Kidney capillary endothelial cell (primary cell): ENCODE results near the gene CRYGD.
"Not testable (repeated sequence)": the region's sequence is repeated elsewhere in the genome, so short reads cannot be mapped to it uniquely, and the experiment has no call there.

Experiments used
- DNase-seq: peaks from one replicate; pipeline ENCODE4 v3.0.0-alpha.2; 2018; ENCODE audit warnings: low spot score

The CRYGD gene

DNA sequence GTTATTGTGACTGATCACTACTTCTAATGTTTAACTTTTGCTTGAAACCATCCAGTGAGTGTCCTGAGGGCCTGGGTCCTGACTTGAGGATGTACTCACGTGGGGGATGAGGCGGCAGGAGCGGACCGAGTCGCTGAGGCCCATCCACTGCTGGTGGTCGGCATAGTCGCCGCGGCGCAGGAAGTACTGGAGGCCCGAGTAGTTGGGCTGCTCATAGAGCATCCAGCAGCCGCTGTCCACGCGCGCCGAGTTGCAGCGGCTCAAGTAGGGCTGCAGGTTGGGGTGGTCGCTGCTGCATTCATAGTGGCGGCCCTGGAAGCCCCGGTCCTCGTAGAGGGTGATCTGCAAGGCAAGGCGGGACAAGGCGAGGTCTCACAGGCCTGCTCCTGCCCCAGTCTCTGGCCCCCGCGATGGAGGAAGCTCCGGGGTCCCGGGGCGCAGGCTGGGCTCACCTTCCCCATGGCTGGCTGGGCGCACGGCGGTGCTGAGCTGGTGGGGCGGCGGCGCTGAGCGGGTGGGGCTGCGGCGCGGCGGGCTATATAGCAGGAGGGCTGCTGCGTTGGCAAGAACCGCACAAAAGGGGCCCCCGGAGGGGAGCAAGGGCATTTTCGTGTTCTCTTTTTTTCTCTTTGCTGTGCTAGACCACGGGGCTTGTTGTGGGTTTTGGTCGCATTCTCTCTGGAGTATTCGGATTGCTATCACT lies at the start of gene CRYGD:
TSS of gene CRYGD (minus strand) at position 512 of the 703 bp plus-strand sequence. CDS start at position 461, 51 bp downstream.
- DNase-seq = not testable (repeated sequence)

DNA sequence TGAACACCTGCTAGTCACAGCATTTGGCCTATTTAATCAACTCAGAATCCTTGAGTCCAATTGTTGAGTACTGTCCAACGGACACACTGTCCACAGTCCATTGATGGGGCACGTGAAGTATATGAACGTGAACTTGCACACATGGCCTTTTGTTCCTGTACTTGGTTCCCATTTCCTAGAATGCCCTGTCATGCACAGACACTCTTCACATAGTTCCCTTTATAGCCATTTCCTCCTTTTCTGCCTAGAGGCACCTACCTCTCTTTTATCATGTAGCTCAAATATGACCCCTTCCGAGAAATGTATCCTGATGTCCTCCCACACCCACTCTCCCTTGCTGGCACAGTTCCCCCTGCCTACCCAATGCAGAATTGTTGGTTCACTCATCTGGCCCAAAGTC lies 47.8 kb upstream of the CRYGD start:
- no peak for DNase-seq

DNA sequence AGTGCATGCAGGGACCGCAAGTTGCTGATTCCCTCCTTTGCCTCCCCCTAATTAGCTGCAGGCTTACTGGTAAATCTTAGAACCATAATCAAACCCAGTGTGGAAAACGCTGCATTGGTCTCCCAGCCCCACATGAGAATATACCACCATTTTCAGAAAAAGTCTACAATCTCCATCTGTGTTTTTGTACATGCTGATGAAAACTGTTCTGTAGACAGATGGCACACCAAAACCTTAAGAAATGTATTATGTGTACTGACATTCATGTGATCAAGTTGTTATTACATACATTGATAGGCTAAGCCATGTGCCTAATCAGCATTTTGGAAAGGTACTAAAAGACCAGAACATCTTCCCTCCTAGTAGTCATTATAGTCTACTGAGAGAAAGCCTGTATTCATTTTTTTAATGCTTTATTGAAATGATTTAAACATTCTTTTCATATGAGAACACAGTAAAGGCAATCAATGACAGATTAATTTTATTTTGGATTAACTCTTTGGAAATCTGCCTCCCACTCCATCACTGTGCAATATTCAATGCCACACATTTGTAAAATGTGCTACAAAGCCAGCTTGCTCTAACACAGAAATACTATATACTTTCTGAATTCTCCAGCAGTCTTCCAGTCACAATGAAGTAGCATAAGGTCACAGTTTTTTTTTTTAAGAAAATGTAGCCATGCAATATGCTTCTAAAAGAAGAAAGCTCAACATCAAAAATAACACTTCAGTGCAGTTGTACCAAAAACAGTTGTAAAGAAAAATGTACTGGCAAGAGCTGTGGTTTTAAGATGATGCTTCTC lies 40.8 kb upstream of the CRYGD start:
- DNase-seq = no peak

DNA sequence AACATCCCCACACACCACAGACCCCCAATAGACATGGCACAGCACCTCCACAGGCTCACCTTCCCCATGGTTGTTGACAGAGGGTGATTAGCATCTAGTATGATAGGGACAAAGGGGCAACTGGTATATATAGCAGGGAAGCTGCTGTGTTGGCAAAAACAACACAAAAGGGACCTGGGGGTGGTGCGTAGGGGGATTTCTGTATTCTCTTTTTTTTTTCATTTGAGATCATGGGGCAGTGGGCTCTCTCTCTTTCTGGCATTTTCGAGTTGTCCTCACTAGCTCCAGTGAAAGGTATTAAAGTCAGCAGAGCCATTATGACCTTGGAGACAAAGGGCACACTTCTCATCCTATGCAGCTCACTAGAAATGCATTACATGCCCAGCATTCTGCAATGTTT lies 39.2 kb upstream of the CRYGD start, which contains the start of gene CRYGA:
TSS of gene CRYGA (minus strand) at position 101 of the 400 bp plus-strand sequence. CDS start at position 68, 33 bp downstream.
- DNase-seq = no peak

DNA sequence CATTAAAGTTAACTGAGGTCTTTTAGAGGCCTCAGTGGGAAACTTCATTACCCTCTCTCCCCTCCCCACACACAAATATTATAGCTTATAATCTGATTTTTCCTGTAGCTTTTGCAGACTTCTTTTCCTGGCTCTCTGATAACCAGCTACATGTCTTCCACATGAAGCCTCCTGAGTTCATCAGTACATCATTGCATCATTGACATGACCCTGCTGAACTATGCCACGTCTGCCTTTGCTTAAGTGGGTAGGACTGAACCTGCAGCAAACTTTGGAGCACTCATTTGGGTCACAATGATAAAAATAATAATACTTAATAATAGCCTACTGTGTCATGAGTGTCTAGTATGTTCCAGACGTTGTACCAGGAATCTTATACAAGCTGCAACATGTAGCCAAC lies 32.1 kb upstream of the CRYGD start:
- no peak for DNase-seq

DNA sequence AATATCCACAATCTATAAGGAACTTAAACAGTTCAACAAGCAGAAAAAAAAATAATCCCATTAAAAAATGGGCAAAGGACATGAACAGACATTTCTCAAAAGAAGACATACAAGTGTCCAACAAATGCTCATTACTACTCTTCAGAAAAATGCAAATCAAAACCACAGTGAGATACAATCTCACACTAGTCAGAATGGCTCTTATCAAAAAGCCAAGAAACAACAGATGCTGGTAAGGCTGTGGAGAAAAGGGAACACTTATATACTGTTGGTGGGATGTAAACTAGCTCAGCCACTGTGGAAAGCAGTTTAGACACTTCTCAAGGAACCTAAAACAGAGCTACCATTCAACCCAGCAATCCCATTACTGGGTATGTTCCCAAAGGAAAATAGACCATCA lies 28.8 kb upstream of the CRYGD start:
- DNase-seq = no peak

DNA sequence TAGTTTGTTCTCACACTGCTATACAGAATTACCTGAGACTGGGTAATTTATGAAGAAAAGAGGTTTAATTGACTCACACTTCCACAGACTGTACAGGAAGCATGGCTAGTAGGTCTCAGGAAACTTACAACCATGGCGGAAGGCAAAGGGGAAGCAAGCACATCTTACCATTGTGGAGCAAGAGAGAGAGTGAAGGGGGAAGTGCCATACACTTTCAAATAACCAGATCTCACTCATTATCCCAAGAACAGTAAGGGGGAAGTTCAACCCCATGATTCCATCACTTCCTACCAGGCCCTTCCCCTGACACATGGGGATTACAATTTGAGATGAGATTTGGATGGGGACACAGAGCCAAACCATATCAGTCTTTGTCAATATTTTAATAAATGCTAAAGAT lies 26.6 kb upstream of the CRYGD start:
- no peak for DNase-seq

DNA sequence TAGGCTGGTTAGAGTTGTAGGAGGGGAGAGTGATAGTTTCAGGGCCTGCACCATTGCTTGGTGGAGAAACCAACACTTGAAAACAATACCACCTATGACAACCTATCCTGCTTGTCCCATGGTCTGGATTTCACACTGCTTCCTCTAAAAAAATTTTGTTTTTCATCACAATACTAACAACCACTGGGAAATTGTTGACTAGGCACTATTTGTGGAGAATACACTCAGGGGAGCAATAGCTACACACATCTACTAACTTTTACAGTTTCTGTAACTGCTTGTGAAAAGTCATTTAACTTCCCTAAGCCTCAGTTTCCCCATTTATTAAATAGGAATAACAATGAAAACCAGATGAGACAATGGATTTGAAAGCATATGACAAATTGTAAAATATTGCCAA lies 25.8 kb upstream of the CRYGD start:
- DNase-seq = no peak

DNA sequence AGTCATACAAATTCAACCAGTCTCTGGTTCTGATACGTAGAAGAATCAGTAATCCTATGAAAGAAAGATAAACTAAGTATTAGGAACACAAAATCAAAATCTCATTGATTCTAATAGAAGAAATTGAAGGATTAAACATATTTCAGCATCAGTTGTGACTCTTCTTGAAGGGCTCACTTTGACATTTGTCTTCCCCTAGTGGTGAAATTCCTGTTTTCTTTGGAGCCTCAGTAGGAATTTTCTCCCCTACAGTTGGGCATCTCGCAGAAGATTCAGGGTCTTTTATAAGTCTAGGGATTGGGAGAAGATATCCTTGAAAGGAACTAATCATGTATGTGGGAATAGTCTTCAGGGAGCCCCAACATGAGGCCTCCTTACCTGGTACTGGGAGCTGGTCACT lies 24.5 kb upstream of the CRYGD start:
- no peak for DNase-seq

DNA sequence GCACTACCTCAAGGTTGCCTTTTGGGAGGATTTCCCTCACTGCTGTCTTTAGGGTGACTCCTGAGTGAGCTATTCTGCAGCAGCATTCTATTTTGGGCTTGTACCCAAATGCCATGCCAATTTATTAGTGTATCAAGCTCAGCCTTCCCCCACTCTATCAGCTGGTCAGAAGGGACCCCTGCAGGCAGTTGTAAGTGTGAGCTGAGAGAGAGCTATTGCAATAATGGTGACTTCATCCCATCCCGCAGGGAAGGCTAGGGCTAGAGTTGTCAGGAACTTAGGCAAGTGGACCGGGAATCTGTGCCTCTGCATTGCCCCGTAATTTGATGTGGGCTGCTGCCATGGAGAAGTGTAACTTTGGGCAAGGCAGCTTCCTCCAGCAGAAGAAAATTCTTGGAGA lies 23.4 kb upstream of the CRYGD start:
- DNase-seq = no peak

DNA sequence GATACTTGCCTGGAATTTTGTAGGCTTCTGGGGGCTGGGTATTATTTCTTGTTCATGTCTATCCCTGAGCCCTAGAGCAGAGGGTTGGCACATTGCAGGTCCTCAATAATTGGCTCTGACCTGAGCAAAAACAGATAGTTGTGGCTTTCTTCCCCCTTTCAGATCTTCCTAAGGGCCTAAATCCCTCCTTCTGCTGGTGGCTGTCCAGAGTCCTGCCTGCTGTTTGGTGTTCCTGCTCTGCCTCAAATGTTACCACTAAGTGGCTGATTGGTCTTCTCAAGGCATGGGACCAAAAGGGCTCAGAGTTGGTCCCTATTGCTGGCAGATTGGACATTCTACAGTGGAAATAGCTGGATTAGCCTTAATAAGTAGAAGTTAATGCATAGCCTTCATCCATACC lies 22.7 kb upstream of the CRYGD start:
- no peak for DNase-seq

DNA sequence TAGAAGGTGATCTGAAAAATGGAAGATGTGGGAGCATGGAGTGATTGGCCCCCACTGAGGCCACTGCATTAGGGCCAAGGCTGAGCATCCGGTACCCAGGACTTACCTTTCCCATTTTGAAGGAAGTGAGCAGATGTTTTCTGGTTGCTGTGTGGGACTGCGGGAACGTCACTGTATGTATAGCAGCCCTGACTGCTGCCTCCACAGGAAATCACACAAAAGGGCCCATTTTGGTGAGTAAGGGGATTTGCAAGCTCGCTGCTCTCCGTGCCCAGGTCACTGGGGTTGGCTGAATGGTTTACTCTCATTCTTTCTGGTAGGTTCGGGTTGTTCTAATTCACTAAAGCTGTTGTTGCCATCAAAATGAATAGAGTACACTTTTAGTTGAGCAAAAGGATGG lies 21.7 kb upstream of the CRYGD start, which contains the start of gene CRYGB:
TSS of gene CRYGB (minus strand) at position 153 of the 400 bp plus-strand sequence. CDS start at position 115, 38 bp downstream.
- no peak for DNase-seq

DNA sequence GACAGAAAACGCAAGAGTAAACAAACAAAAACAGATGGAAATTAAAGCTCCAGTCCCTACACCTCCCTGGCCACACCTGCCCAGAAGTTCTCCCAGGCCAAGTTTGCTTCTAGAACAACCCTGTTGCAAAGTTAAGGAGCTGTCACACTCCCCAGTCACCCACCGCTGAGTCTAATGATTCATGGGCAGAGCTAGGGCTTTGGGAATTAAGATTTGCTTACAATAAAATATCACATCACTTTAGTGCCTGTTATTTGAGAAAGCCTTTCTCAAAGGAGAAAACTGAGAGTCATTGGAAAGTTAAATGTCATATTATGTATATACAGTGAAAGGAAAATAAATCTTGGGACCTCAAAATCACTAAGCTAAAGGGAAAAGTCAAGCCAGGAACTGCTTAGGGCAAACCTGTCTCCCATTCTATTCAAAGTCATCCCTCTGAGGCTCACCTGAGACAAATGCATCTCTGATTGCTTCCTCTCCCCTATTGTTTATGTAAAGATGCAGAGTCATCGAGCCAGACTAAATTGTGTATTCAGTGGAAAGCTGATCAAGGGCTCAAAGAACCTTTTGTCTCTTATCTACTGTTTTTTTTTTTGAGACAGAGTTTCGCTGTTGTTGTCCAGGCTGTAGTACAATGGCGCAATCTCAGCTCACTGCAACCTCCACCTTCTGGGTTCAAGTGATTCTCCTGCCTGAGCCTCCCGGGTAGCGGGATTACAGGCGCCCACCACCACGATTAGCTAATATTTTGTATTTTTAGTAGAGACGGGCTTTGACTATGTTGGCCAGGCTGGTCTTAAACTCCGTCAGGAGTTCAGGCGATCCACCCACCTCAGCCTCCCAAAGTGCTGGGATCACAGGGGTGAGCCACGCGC lies 18.8 kb upstream of the CRYGD start:
- no peak for DNase-seq

DNA sequence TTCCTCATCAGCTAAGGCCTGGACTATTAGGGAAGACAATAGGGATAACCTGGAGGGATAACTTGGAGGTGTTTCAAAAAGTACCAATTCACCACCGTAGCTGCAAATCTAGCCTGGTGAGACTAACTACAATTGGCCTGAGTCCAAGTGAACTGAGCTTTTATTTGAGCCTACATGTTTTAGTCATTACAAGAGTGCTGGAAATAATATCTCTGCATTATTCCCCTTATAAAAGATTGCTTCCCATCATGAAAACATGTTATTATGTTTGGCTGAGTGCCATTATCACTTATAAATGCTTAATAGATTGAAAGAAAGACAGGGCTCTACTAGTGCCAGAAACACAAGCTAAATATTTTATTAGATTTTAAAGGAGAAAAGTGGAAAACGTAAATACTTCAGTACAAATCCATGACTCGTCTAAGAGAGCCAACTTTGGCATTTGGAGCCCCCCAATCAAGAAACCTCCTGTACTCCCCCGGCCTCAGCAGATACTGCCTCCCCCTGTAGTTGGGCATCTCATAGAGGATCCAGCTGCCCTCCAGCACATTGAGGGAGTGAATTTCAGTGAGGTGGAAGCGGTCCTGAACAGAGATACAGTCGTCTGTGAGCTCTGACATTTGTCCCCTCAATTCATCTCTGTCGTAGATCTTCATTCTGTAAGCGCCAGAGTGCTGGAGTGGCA lies 18.1 kb upstream of the CRYGD start:
- no peak for DNase-seq

DNA sequence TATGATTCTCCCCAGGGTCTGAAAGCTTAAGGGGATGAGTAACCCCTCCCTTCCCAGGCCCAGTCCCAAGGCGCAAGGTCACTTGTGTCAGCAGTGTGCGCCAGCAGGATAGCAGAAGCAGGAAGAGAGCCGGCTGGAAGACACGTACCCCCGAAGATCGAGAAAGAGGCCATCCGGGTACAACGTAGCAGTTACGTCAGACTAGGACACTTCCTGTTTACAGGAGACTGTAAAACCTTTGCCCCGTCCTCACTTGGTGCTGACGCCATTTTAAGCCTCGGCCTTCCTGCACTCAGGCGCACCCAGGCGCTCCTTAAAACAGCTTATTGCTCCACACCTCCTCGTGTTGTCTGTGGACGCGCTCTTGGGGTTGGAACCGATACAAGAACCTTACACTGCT lies 15.1 kb upstream of the CRYGD start:
- no peak for DNase-seq

DNA sequence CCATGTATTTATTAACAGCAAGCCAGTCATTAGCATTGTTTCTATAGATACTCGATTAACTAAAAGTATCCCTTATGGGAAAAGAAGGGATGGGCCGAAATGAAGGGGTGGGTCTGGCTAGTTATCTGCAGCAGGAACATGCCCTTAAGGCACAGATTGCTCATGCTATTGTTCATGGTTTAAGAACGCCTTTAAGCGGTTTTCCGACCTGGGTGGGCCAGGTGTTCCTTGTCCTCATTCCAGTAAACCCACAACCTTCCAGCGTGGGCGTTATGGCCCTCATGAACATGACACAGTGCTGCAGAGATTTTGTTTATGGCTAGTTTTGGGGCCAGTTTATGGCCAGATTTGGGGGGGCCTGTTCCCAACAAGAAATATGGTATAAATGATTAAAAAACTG lies 14.0 kb upstream of the CRYGD start:
- DNase-seq = not testable (repeated sequence)

DNA sequence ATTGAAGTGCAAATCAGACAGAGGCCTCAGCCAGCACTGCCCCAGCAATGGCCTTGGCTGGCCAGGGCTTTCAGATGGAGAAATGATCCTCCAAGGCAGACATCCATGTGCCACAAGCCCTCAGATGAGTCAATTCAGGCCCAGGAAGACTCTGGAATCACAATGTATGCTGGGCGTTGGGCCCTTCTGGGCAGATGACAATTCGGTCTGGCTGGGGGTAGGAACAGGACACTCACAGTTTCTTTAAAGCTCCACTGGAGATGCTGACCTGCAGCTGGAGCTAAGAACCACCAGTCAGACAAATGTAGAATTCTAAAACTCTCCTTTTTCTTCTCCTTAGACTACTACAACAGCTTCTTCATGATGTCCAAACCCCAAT lies 12.4 kb upstream of the CRYGD start:
- no peak for DNase-seq

DNA sequence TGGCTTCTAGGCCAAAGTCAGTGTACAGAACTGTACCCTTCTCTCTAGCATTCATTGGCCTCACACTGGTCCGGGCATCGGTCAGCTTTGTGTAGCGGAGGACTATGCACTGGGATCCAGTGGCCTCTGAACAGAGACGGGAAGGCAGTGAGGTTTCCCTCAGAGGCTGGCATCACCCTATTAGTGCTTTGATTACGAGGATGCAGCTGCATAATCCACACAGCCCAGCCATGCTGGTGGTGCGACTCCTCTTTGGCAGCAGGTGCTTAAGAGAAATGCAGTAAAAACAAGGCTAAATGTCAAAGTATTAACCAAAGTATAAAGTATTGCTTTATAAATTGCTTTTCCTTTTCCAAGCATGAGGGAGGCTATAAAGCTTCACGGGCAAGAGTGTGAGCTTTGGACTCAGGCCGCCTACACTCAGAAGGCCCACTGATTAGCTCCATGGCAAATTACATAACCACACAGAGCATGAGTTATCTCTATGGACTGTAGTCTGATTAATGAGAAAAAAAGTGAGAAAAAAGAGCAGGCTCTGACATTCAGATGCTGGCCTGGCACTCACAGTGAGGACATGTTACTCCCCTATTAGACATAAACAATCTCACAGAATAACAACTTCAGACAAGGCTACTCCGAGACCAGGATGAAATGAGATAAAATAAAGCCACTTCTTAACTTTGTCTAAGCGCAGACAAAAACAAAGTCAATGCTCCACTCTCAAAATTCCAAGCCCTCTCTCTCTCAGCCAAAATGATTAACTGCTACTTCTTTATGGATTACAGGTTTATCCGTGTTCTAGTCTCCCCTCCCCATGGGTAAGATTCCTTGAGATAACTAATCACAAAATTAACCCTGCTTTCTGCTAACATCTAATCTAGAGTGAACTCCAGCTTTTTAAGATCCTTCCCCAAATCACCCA lies 11.7 kb upstream of the CRYGD start:
- DNase-seq = no peak

DNA sequence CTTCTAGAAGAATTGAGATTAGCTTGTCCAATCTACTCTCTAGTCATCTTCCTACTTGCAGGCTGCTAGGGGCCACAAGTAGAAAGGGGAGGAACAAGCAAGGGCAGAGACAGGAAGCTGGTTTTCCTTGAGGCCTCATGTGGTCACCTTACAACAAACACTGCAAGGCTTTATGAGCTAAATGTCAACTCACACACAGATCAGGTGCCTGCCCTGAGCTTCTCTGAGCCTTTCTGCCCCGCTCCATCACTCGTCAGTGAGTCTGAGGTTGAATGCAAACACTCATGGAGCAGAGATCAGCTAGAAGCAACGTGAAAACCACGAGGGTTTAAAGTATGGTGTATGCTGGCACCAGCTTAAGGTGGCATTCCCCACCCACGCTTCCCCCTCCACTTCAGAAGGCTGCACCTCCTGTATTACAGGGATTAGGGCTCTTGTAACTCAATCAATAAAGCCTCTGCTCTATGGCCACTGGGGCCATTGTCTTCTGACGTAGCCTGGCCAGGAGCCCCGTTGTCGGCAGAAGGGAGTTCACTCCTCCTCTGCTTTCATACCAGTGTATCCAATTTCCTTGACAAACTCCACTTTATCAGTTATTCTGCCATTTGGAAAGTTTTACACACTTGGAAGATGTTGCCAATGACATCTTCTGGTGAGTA lies 10.7 kb upstream of the CRYGD start:
- DNase-seq = no peak

DNA sequence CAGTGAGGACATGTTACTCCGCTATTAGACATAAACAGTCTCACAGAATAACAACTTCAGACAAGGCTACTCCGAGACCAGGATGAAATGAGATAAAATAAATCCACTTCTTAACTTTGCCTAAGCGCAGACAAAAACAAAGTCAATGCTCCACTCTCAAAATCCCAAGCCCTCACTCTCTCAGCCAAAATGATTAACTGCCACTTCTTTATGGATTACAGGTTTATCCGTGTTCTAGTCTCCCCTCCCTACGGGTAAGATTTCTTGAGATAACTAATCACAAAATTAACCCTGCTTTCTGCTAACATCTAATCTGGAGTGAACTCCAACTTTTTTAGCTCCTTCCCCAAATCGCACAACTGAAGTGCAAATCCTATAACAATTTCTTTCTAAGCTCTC lies 6.4 kb upstream of the CRYGD start:
- no peak for DNase-seq
